ENCODE measurements around the gene MYO3B.

GRCh38 chr2:170475878-170476277 is 297.9 kb downstream of the MYO3B start:
- no peak for TF ChIP-seq SP1 (IDR thresholded peaks at IDR 0.05)
- no peak for TF ChIP-seq LEF1 (IDR thresholded peaks at IDR 0.05; ENCODE audit: borderline replicate concordance)
- TF ChIP-seq ELF4 (IDR thresholded peaks at IDR 0.05), result no peak
- TF ChIP-seq FOXM1 (IDR thresholded peaks at IDR 0.05; ENCODE audit: borderline replicate concordance), result no peak
- TF ChIP-seq FOXK2 (IDR thresholded peaks at IDR 0.05), result no peak
- no peak for TF ChIP-seq TARDBP (IDR thresholded peaks at IDR 0.05)
- no peak for TF ChIP-seq SUZ12 (IDR thresholded peaks at IDR 0.05)
- TF ChIP-seq BHLHE40 (IDR thresholded peaks at IDR 0.05; ENCODE audit: borderline replicate concordance), result no peak
- TF ChIP-seq NFRKB (IDR thresholded peaks at IDR 0.05), result no peak
- TF ChIP-seq CTBP1 (IDR thresholded peaks at IDR 0.05; ENCODE audit: borderline replicate concordance), result no peak
- no peak for TF ChIP-seq ARNT (IDR thresholded peaks at IDR 0.05)
- no peak for TF ChIP-seq L3MBTL2 (conservative IDR thresholded peaks at IDR 0.05)
- no peak for TF ChIP-seq HDGF (IDR thresholded peaks at IDR 0.05; ENCODE audit: borderline replicate concordance)
